ENCODE data around the gene EBF3. TPM values are rescaled to one million over a fixed set of nuclear protein-coding genes. Genes with fewer than 3 reads are reported as not detected.

Gene EBF3
- polyA plus RNA-seq, 1 donor, result 71.1 TPM

DNA sequence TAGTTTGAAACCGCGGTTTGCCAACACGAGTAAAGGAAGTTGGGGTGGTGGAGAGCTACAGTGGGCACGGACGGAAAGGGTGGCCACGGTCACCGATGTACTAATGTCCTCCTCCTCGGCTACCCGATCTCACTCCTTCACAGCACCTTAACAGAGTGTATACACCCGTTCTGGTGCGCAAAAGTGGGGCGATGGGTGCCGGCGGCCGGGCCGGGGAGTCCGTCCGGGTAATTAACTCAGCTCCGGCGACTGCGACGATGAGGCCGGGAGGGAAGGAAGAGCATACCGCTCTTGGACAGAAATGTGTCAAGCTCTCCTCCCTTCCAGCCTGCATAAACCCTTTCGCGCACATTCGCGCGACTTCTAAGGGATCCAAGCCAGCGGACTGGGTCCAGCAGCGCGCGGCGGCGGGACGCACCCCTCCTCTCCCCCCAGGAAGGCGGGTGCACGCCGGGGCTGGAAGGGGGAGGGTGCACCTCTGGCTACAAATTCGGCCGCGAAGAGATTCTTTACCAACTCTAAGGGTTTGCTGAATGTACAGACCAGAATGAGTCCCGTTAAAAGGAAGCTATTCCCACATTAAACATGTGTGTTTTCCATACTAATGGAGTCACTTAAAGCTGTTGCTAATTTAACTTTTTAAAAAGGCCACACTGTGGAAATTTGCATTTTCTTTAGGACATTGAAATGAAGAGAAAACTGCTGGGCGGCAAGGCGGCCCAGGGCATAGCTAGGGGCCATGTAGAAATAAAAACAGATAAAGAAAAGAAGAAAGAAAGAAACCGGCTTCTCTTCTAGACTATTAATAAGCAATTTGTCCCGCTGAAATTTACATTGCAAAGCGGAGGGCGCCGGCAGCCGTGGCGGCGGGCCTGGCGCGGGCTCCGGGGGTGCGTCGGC, 6.6 kb upstream of the EBF3 start:
- peak; percentile 70 for DNase-seq

DNA sequence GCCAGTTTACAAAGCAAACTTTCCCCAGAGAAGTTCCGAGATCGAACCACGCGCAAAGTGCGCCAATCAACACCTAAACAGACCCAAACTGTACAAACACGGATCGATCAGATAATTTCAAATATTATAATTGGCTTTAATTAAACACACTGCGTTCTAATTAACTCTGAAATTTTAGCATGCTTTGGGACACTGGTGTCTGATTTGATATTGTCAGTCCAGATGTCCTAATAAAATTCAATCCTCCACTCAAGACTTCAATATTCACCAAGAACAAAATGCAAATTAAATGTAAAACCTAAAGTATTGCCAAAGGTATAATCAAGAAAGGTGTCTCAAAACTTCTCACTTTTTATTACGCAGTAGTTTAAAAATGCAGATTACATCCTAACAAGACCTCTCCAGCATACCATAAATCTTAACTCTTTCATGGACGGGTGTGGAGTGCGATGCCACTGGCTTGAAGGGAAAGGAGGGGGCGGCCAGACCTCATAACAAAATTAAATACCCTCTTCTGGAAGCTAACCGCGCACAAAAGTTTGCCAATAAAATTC, 5.9 kb upstream of the EBF3 start:
- DNase-seq, result peak; percentile 45

DNA sequence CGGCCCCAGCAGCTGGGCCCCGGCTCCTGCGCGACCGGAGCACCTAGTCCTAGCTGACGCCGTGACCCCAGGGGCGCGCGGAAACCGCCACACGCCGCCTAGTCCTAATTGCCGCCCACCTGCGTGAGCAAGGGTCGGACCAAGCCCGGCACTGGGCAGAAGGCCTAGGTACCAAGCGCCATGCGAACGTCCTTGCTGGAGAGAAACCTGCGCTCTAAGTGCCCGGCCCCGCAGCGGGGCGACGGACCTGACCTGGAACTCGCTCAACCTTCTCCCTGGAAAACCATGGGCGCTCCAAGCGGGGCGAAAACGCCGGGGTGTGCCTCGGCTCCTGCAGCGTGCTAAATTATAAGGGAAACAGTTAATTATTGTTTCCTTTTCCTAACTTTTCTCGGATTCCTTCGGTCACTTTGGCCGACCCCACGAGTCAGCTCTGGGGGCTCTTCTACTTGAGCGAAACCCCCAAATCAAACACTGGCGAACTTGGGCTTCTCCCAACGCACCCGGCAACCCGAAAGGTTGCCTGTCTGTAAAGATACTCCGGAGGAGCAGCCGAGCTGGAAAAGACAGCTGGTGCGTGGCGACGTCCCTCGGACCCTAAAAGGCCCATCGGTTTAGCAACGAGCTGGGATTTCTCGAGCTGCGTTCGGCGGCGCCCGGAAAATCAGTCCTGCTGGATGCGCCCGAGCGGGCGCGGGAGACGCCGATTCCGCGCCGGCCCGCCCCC, 5.3 kb upstream of the EBF3 start:
- peak; percentile 54 for DNase-seq

DNA sequence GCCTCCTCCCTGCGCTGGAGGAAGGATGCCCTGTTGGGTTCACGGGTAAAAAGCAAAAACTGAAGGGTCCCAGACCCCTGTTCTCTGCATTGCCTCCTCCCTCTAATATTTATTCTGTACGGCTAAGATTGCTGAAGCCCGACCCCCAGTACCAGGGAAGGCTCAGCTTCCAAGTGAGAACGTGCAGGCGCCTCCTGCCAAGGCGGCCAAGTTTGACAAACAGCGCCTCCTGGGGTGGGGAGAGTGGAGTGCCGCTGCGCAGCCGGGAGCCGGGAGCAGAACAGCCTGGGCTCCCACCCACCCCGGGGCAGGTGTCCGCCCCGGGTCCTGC, 4.7 kb upstream of the EBF3 start:
- peak; percentile 88 for DNase-seq

DNA sequence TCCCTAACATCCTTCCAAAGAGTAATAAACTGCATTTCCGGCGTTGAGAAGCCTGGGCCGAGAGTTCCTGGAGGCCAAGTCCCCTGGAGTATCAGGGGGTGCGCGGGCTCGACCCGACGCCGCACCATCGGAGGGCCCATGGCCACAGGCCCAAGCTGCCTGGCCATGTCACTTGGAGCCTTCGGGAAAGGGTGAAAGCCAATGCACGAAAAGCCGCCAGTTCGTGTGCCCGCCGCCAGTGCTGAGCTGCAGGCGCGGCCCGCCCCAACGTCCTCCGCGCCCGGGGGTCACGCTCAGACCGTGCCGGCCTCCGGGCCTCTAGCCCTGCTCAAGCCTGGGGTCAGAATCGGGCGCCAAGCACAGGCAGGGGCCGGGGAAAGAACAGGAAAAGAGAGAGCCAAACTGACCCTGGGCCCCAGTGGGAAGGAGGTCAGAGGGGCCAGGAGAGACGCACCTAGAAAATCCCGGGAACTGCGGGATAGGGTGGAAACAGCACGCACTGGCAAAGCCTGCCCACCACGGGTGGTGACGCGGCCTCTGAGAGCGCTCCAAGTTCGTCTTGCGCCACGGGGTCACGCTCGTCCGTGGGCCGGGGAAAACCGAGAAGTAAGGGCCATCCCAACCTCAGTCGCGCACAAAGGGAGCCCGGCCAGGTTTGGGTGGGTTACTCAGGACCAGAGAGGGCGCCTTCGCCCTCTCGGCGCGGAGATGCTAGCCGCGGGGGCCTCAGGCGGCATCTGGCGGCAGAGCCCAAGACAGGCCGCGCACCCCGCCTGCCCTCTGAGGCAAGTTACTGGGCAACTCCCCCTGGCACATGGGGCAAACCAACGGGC, 4.2 kb upstream of the EBF3 start:
- peak; percentile 26 for DNase-seq

DNA sequence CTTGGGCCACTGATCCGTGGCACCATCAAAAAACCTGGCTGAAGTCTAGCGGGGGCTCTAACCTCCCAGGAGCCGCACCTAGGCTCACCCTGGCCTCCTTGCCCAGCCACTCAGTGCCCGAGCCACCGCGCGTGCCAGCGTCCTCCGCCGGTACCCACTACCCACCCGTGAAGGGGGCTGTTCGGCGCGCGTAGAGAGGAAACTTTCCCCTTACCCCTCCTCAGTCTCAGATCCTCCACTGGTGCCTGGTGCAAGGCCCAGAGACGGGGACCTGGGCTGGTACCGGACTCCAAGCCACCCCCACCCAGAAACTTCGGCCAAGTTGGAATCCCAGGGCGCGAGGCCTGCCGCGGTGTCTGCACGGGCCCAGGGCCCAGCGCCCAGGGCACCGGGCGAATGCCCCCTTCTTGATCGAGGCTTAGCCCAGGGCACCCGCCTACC, 3.5 kb upstream of the EBF3 start:
- no peak for DNase-seq

DNA sequence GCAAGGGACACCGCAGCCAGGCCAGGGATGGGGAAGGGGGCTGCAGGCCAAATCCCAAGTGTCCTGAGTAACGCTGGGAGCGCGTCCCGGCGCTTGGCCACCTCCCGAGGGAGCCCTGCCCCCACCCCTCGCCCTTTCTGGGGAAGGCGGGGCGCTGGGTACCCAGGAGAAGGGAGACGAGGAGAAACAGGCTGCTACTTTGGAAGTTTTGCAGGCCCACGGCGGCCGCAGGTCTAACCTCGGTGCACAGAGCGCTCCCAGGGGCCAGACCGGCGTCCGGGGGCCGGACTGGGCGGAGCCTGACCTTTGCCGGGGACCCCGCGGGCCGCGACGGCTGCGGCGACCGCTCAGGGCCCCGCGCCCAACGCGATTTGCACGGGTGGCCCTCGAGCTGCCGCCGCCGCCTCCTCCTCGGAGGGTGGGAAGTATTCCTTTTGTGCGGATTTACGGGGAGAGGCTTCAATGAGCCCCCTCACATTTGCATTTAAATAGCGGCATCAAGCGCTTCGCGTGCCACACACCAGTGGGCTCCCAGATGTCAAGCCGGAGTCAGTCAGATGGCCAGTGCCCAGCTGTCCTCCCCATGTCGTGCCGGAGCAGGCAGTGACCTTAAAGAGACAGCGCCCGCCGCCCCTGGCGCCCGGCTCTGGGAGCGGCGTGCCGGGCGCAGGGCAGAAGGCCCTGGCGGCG, 3.0 kb upstream of the EBF3 start:
- peak; percentile 43 for DNase-seq

DNA sequence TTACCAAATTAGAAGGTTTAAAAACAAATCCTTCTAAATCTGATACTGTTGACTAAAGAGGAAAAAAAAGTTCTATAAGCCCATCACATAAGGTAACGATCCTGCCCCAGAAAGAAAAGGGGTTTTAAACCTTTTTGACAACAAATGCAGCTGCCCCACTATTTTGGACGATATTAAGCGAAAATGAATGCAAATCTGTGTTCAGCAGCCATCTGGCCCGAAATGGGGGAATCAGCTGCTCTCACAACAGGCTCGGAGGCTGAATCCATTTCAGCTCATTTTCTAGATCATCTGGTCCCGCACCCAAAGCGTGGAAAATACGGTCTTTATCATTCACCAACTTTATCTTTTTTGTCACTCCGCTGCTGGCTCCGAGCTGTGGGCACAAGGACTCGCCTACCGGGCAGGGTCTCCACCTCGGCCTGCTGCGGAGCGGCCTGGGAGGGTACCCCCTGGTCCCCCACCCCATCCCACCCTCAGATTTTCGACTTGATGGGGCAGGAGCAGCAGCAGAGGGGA, 2.4 kb upstream of the EBF3 start:
- DNase-seq, result peak; percentile 74

DNA sequence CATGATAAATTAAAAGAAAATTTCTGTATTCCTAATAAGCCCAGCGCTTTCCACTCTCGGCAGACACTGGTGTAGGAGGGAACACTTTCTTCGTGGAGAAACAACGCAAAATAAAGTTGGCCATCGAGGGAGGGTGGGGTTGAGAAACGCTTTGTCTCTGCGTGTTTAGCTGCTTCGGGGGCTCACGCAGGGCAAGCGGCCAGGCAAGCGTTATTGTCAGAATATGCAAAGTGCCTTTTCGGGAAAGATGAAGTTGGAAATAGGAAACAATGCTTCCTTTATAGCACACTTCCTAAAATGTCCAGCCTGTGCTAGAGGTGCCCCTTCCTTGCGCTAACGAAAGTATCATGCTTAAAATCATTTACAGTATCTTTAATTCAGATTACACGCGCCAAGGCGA, 1.9 kb upstream of the EBF3 start:
- peak; percentile 60 for DNase-seq

DNA sequence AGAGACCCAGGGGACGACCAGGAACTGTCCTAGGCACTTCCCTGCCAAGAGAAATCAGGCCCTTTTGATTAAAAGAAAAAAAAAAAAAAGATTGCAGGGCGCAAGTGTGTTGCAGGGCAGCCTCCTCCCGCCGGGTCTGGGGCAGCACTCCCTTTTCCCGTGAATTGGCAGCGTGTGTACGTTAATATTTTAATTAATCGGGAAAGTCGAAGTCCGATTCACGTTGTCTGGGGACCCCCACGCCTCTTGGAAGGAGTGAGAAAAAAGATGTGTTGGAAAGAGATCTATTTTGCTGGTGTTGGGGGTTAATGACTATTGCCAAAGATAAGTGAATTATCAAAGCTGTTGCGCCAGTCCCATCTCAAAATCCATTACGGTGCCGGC, 1.3 kb upstream of the EBF3 start:
- DNase-seq, result no peak

DNA sequence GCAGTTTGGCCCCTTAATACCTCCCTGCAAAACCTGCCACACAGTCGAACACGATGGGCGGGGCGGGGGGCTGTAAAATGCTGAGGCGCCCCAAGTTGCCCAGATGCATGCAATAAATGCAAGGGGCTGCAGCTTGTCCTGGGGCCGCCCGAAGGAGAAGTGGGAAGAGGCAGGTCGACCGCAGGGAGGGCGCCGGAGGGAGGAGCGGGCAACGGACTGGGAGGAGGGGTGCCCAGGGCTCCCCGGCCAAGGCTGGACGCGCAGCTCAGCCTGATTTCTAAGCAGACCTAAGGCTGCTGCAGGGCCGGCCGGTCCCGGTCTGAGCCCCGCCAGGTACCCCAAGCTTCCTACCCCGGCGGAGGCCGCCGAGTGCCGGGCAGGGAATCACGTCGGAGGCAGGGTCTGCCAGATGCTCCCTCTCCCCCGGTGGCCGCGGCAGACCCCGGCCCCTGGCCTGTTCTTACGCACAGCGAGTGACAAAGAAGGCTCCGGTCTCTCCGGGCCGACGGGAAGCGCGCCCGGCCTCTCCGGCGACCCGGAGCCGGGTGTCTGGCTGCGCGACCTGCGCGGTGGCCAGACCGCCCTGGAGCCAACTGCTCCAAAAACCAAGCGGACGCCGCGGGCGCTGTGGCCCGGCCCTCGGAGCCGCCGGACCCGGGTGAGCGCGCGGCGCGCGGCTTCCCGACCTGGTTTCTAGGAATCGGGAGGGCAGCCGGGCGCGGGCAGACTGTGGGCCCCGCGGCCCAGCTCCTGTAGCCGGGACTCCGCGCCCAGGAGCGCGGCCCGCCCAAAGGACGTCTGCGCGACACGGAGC, 744 bp upstream of the EBF3 start:
- DNase-seq, result peak; percentile 64

DNA sequence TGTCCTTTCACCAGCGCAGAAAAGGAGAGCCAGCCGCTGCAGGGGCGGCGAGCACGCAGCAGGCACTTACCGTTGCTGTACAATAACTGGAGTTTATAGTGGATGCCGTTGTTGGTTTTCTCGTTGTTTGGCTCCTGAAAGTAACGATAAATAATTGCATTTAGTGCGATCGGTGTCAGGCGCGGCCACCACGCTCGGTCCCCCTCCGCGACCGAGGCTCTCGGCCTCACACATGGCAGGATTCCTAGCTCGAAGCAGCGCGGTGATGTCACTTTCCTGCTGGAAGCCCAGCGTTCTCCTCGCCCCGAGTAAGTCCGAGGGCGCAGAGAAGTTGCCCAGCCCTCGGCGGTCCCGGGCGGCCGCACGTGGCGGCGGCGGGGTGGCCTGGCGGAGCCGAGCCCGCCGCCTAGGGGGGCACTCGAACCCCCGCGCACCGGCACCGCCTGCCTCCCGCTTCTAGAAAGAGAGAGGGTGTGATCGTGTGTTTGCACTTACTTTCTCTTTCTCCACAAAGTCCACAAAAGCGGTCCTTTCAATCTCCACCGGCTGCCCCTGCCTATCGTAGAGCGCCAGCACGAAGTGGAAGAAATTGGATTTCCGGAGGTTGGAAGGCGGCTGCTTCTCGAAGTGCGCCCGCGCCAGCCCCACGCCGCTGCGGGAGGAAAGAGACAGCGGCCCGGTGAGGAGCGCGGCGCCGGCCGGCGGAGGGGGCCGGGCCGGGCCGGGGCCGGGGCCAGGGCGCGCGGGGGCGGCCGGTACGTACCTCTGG, 1.0 kb downstream of the EBF3 start:
- no peak for DNase-seq

DNA sequence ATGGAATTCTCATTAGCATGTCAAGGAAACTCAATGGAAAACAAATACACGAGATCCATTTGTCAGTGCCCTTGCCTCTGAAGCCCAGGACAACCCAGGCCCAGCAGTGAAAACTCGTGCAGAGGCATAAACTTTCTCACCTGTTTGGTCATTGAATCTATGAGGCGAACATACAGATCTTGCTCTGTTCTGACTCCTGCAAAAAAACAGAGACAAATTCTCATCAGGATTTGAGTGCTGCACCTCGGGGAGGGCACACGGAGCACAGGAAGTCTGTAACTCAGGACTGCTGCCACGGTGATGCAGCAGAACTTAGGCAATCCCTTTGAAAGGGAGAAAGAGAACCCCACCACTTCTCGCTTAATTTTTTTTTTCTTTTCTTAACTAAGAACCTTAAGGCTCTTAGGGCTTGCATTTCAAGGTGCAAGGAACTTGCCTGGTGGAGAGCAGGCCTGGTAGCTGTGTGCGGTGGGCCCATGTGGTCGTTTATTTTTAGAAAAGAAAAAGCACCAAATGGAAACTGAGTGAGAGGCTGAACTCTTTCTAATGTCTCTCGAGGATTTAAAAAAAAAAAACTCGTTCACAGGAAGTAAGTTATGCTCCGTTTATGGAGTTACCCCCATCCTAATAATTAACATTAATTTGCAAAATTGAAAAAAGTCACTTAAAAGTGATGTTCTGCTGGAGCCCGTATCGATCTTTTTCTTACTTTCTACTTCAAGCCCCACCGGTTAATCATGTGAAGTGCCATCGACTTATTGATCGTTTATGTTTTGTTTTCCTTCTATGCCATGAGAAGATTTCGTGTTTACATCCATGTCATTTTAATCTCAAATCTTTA, 1.8 kb downstream of the EBF3 start:
- DNase-seq, result peak; percentile 65

DNA sequence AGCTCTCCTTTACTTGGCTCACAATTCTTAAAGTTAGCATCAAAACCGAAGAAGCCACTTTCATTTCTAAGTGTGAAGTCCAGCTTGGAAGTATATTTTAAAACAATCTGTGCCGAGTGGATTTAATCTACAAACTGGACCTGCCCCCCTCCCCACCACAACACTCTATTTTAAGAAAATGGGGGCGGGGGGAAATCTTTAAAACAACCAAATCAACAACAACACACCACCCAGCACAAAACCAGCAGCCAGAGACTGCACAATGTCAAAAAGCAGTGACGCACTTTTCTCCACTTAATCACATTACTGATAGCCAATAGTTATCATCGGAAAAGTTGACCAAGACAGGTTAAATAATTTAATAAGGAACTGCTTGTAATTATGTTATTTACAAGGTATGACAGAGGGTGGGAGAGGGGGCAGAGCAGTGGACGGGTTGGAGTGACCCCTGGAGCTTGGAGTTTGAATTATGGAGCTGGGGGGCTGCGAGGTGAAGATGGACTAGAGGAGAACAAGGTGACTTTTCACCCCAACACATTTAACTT, 2.8 kb downstream of the EBF3 start:
- peak; percentile 54 for DNase-seq

DNA sequence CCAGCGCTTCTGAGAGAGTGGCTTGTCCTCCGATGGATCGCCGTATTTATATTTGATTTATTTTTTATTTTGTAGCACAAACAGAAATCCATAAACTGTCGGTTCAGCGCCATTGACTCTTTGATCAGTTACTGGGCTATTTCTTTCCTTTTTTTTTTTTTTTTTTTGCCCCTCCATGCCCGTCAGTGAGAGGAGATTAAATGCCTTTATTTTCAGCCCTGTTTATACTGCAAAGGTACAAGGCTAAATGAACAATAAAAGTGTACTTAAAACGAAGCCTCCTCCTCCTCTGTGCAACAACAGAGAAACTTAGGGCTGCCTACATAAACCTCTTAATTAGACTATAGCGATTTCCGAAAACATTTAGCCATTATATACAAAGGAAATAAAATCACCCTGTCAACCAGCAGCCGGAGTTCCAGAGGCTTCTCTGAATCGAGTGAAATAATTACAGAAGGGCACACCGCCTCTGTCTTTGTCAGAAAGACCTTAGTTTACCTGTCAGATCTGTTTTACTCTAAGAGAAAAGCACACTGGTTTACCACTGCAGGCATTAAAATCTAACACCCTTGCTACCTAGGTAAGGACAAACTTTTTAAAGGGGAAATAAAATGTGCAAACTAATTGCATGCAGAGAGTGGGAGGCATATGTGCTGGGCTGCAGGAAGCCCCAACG, 3.5 kb downstream of the EBF3 start:
- peak; percentile 37 for DNase-seq

DNA sequence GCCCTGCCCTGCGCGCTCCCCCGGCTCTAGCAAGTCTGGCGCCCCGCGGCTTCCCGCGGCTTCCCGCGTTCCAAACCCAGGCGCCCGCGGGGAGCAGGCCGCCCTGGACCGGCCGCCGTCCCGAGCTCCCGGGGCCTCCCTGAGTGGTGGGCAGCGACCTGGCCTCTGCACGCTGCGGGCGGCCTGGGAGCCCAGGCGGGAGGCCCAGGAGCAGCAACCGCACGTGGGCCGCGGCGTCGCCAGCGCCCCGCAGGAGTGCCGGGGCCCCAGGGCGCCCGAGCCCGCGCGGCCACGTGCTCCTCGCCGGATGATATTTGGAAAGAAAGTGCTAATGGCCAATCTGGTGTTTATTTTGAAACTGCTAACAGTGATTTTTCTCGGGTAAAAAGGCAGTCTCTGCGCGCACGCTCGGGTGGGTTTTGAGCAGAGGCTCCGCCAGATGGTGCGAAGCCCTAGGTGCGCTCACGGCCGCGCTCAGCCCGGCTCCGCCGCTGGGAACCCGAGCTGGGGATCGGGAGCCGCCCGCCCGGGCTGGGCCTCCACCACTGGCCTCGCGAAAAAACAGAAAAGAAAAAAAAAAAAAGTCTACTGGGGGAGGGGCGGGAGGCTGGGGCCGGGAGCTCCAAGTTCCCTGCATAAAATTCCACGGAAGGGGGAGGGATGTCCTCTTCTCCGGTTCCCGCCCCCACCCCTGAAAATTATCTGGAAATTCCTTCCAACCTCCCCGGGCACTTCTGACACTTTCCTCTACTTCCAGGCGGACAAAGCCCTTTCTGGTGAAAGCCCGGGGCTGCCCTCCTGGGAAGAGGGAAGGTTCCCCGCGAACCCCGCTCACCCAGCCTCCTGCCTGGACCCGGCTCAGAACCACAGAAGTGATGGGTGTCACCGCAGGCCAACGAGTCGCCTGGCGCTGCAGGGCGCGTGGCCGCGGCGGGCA, 4.3 kb downstream of the EBF3 start:
- peak; percentile 47 for DNase-seq

Measured in hindlimb muscle (tissue), 1 donor.